GM10847 (cell line): ENCODE data around the gene LILRA2.

Experiments used
- POLR2A ChIP-seq: IDR thresholded peaks from 2 replicates; pipeline ENCODE4 v1.6.1; 2011; ENCODE audit not compliant: insufficient read length; ENCODE audit errors: extremely low read depth

LILRA2 gene

GRCh38 chr19:54573330-54573872 is at the start of gene LILRA2:
LILRA2 (plus strand) TSS chr19:54573790; CDS start chr19:54573879, 89 bp downstream.
- TF ChIP-seq POLR2A = no peak

GRCh38 chr19:54525636-54526035 is 48.0 kb upstream of the LILRA2 start:
- TF ChIP-seq POLR2A = no peak

- no peak for TF ChIP-seq POLR2A
Measured at GRCh38 chr19:54526972-54527371, 46.6 kb upstream of the LILRA2 start.

DNA sequence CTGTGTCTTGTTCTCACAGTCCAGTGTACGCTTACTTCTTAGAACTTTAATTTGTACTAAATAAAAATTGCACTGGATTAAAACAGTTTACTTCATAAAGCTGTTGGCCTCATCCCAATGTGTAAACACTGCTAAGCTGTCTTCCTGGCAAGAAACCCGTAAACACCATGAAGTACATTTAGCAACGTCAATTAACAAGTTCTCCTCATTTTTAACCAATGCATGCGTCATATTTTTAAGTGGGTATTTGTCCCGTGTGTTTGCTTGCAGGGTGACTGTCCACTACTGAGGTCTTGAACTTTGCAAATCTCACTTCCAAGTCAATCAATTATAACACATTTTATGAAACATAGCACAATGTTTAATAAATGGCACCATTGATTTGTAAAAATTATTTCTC is 42.7 kb upstream of the LILRA2 start:
- TF ChIP-seq POLR2A = no peak

DNA sequence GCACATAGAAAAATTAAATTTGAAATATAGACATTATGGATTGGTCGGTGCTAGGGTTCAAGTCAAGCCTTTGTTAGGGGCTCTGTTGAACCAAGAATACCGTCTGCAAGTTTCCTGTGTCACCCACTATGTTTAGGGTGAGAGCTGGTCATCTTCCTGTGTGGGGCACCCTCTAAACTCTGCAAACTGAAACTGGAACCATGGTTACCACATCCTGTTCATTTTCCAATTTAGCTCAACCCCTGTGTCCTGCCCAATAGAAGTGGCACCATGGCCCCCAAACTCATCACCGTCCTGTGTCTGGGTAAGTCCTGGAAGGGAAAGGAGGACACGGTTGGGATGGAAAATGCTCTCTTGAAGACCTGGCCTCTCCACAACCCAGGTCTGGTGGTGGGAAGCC is 41.1 kb upstream of the LILRA2 start:
- TF ChIP-seq POLR2A = no peak

DNA sequence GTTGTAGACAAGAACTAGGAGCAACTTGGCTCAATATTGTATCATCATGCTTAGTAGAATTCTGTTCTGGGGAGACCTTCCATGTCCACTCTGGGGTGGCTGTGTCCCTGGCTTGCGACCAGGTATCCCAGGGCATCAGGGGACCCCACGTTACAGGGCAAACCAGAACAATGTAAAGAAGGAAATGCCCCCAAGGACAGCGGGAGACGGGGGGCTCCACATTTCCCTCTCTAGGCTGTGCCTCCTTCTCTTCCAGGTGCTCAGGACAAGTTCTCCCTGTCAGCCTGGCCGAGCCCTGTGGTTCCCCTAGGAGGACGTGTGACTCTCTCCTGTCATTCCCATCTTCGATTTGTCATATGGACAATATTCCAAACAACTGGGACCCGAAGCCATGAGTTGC is 40.1 kb upstream of the LILRA2 start:
- TF ChIP-seq POLR2A = no peak

DNA sequence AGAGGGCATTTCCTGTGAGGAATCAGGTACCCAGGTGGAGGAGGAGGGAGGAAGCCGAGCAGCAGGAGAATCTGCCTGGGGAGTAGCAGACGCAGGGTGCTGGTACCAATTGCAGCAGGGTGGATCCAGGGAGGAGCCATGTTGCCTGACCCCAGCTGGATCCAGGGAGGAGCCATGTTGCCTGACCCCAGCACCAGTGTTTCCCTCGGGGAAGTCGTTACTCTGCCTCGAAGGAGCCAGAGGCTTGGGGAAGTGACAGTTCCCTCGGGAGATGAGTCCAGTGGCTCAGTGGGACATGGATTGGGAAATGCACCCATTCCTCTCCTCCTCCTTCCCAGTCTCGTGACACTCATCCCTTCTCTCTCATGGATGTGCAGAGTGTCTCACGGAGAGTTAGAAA is 39.4 kb upstream of the LILRA2 start:
- TF ChIP-seq POLR2A = no peak

GRCh38 chr19:54535601-54536000 is 38.0 kb upstream of the LILRA2 start:
- TF ChIP-seq POLR2A = no peak

DNA sequence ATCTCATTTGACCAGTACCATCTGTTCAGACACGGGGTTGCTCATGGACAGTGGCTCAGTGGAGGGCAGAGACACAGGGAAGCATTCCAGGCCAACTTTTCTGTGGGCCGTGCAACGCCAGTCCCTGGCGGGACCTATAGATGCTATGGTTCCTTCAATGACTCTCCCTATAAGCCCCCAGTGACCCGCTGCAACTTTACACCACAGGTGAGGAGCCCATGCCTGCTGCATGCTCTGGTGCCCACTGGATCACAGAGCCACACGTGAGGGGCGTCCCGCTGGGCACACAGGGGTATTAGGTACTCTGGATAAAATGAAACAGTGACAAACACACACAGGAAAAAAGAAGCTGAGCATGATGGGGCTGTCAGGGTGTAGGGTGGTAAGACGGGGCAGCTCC is 36.6 kb upstream of the LILRA2 start:
- TF ChIP-seq POLR2A = no peak

- no peak for TF ChIP-seq POLR2A
Measured at GRCh38 chr19:54541712-54542111, 31.9 kb upstream of the LILRA2 start.

GRCh38 chr19:54548806-54549205 is 24.8 kb upstream of the LILRA2 start:
- no peak for TF ChIP-seq POLR2A

DNA sequence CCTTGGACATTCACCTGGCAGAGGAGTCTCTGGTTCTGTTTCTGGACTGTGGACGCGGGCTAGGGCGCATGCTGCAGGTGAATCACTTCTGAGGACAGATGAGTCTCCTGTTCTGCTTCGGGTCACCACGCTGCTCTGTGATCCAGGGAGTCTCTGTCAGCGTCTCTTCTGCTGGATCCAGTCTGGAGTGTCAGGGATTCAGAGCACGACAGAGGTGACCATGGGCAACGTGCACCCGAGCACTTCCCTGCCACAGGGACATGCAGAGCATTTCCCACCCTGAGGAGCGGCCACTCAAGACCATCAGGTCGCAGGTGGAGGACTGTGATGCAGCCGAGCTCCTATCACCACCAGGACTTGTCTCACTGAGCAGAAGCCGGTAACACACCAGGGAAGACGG is 24.4 kb upstream of the LILRA2 start:
- TF ChIP-seq POLR2A = no peak

DNA sequence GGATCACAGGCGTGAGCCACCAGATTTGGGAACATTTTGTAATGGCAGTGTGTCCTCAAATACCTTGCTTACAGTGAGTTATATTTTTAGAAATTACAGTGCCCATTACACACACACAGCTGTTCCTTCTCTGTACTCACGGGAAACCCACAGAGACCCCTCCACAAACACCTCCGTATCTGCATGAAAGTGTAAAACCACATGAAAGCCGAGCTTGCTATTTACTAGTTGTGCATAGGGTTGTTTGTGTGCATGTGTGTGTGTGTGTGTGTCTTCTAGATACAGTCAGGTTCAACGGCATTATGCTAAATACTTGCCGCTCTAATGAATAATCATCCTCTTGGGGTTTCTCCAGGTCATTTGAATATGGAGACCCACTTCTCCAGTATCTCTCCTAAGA is 22.3 kb upstream of the LILRA2 start:
- TF ChIP-seq POLR2A = no peak

GRCh38 chr19:54551950-54552912 is 21.4 kb upstream of the LILRA2 start:
- no peak for TF ChIP-seq POLR2A

- TF ChIP-seq POLR2A = no peak
Measured at GRCh38 chr19:54552913-54553310, 20.7 kb upstream of the LILRA2 start.

GRCh38 chr19:54554006-54554405 is 19.6 kb upstream of the LILRA2 start:
- TF ChIP-seq POLR2A = no peak
